Measurements from ENCODE around the gene RAD1.

- no peak for TF ChIP-seq TAF1 (IDR thresholded peaks at IDR 0.05; ENCODE audit: low read depth, low read length)
- no peak for TF ChIP-seq POLR2A (IDR thresholded peaks at IDR 0.05; ENCODE audit: low read depth, low read length)
- no peak for TF ChIP-seq POLR2AphosphoS5 (IDR thresholded peaks at IDR 0.05; ENCODE audit: low read depth, low read length)
Measured at GRCh38 chr5:34891981-34892380, 23.3 kb downstream of the RAD1 start.

All from GM12891 (cell line).